K562 (cell line): Measurements from ENCODE around the gene LTA4H. TPM values are rescaled to one million over a fixed set of nuclear protein-coding genes. Genes with fewer than 3 reads are reported as not detected.

Experiments used
- ATAC-seq: fragments of 200-7000 bp; cut with Tn5 transposase; 3 replicates; pipeline ENCODE4 v1.9.1; 2020; ENCODE audit warnings: moderate library complexity
- BruUV-seq: library from RNA; stranded (reverse); fragments of 400-500 nt; replicated peaks from 2 replicates; lab custom pipeline; 2021; lab: Mats Ljungman, UMichigan
- CTCF ChIA-PET: fragments of 300-600 bp; formaldehyde crosslinking; extraction: SDS; loops from one replicate; lab custom pipeline; 2021; ENCODE audit warnings: low intra/inter-chr PET ratio; lab: Yijun Ruan, JAX
- POLR2A ChIA-PET: fragments of 300-600, 350-650 bp; sonication (Branson Sonifier 250); formaldehyde crosslinking; extraction: SDS; loops from one replicate; lab custom pipeline; 2021; ENCODE audit warnings: antibody characterized with exemption, inconsistent platforms; lab: Yijun Ruan, JAX
- DNase-seq, 4 experiments: peaks; one replicate each; pipeline versions ENCODE4 v3.0.0 to v3.0.0-alpha.2; 2011 to 2018; ENCODE audit warnings: low spot score in 3 of 4, mixed read lengths in 3 of 4; ENCODE audit errors: extremely low read depth in 1 of 4
- FAIRE-seq: peaks from 2 replicates; lab custom pipeline; 2011; peaks lifted over from hg19 to GRCh38; lab: Jason Lieb, UNC
- H2AFZ ChIP-seq: 2 replicates; pipeline ENCODE4 v1.6.0; 2011; ENCODE audit warnings: low read depth, low read length, control low read depth, inconsistent platforms
- H3K27ac ChIP-seq: fragments of 200-600 bp; 3 replicates; pipeline ENCODE4 v1.8.0; 2011; ENCODE audit warnings: low read depth, mild to moderate bottlenecking, control low read depth, inconsistent platforms, low read length, moderate library complexity, mixed read lengths; ENCODE audit errors: extremely low read depth
- H3K27me3 ChIP-seq, 2 experiments: fragments of 300-600 bp in 1 of 2; 2 replicates in 1 of 2; 3 replicates in 1 of 2; pipeline versions ENCODE4 v1.6.0 to v1.8.0; 2011; ENCODE audit warnings: inconsistent platforms in 2 of 2, low read length in 2 of 2, mild to moderate bottlenecking in 1 of 2, mixed read lengths in 1 of 2, moderate library complexity in 1 of 2; ENCODE audit not compliant: control insufficient read depth in 2 of 2, insufficient read depth in 2 of 2
- H3K36me3 ChIP-seq: fragments of 300-600 bp; 3 replicates; pipeline ENCODE4 v1.8.0; 2011; ENCODE audit warnings: mild to moderate bottlenecking, low read length, inconsistent platforms; ENCODE audit not compliant: control insufficient read depth, insufficient read depth
- H3K4me1 ChIP-seq, 2 experiments: fragments of 200-600 bp in 1 of 2; replicated peaks in 1 of 2; 2 replicates in 1 of 2; 3 replicates in 1 of 2; pipeline versions ENCODE4 v1.5.1 to v1.8.0; 2011; ENCODE audit warnings: inconsistent platforms in 2 of 2, low read length in 2 of 2, mild to moderate bottlenecking in 1 of 2, mixed read lengths in 1 of 2, moderate library complexity in 1 of 2; ENCODE audit not compliant: control insufficient read depth in 2 of 2, insufficient read depth in 2 of 2
- H3K4me2 ChIP-seq: 2 replicates; pipeline ENCODE4 v1.6.1; 2011; ENCODE audit warnings: low read length, control low read depth, inconsistent platforms, mixed read lengths; ENCODE audit not compliant: insufficient read depth
- H3K4me3 ChIP-seq: fragments of 200-600 bp; sonication (generic), shearing (Covaris generic); 2 replicates; pipeline ENCODE4 v1.5.1; 2016; ENCODE audit warnings: control low read depth, inconsistent platforms
- H3K79me2 ChIP-seq: fragments of 200-600 bp; 3 replicates; pipeline ENCODE4 v1.8.0; 2011; ENCODE audit warnings: low read length, inconsistent platforms; ENCODE audit not compliant: control insufficient read depth, insufficient read depth
- H3K9ac ChIP-seq, 2 experiments: 2 replicates each; pipeline versions ENCODE4 v1.6.0 to v1.6.1; 2011; ENCODE audit warnings: low read depth in 2 of 2, low read length in 2 of 2, control low read depth in 1 of 2, inconsistent platforms in 1 of 2, mild to moderate bottlenecking in 1 of 2, mixed read lengths in 1 of 2; ENCODE audit not compliant: insufficient read depth in 1 of 2
- H3K9me1 ChIP-seq: one replicate; pipeline ENCODE4 v1.6.0; 2011; ENCODE audit warnings: inconsistent platforms, mild to moderate bottlenecking, low read length, moderate library complexity; ENCODE audit not compliant: control insufficient read depth, insufficient read depth
- H3K9me3 ChIP-seq: replicated peaks from 2 replicates; pipeline ENCODE4 v1.5.1; 2011; ENCODE audit warnings: low read depth, low read length, inconsistent platforms; ENCODE audit not compliant: control insufficient read depth, insufficient read depth
- H4K20me1 ChIP-seq: replicated peaks from 2 replicates; pipeline ENCODE4 v1.6.1; 2011; ENCODE audit warnings: low read length, inconsistent platforms, mixed read lengths; ENCODE audit not compliant: control insufficient read depth, insufficient read depth
- CHD1 ChIP-seq: fragments of 200-600 bp; sonication (generic); IDR thresholded peaks from one replicate; pipeline ENCODE4 v1.6.1; 2012; ENCODE audit warnings: mild to moderate bottlenecking, moderate library complexity, low read length, inconsistent platforms
- GTF2A2 ChIP-seq: IDR thresholded peaks from 2 replicates; pipeline ENCODE4 v1.6.1; 2016; ENCODE audit warnings: mild to moderate bottlenecking, missing genetic modification characterization, missing compliant biosample characterization
- MITF ChIP-seq: IDR thresholded peaks from 2 replicates; pipeline ENCODE4 v1.6.1; 2014; ENCODE audit warnings: antibody characterized with exemption
- NCOR1 ChIP-seq: fragments of 450-650 bp; IDR thresholded peaks from 2 replicates; pipeline ENCODE4 v1.6.1; 2016; ENCODE audit warnings: mild to moderate bottlenecking, moderate library complexity
- ZNF12 ChIP-seq: sonication (generic); formaldehyde crosslinking; IDR thresholded peaks from 2 replicates; pipeline ENCODE4 v1.4.0; 2020; ENCODE audit warnings: mild to moderate bottlenecking, missing genetic modification reagents
- ZNF239 ChIP-seq: fragments of 250-450 bp; sonication (Bioruptor Pico); IDR thresholded peaks from 2 replicates; pipeline ENCODE4 v1.4.0; 2020; ENCODE audit warnings: mild to moderate bottlenecking
- WGBS: fragments of 100-300 bp; shearing (Covaris generic); methylation state at CpG from one replicate; pipeline ENCODE4 v1.1.6; 2016; ENCODE audit warnings: low coverage, mixed read lengths; ENCODE audit not compliant: insufficient coverage; ENCODE audit errors: missing lambda C conversion rate; 5-methylcytosine and 5-hydroxymethylcytosine counted together
- in situ Hi-C: fragments of 300-500 bp; cut with MboI; formaldehyde crosslinking; loops from 4 replicates; pipeline ENCODE4 v1.15.0; 2018; ENCODE audit warnings: inconsistent platforms, mixed read lengths
- intact Hi-C: fragments of 100-400 bp; cut with micrococcal nuclease; formaldehyde crosslinking; loops from 2 replicates; pipeline ENCODE4 v1.14.2; 2022
- polyA plus RNA-seq, 8 experiments: library from polyadenylated mRNA; depleted of rRNA in 4 of 8; stranded (reverse) in 5 of 8; unstranded in 3 of 8; fragments of >200 nt; fragmentation: Nextera tagmentation in 2 of 8; fragmentation: Illumina TruSeq in 1 of 8; extraction: Ambion mirVana in 2 of 8; extraction: Trizol in 1 of 8; gene quantifications; 2 replicates each; pipeline versions ENCODE4 v1.2.1 to v1.2.3, GENCODE V29; 2011 to 2014; ENCODE audit warnings: inconsistent platforms in 1 of 8, missing spikeins in 1 of 8
- total RNA-seq, 7 experiments: library from RNA; depleted of rRNA in 6 of 7; stranded (reverse); fragments of >200 nt in 6 of 7; fragmentation: Illumina TruSeq in 2 of 7; extraction: Trizol in 2 of 7; gene quantifications; 2 replicates each; pipeline versions ENCODE4 v1.2.1 to v1.2.3, GENCODE V29; 2011 to 2021; ENCODE audit warnings: low replicate concordance in 1 of 7

The LTA4H gene
- total and polyA plus RNA-seq, 9 of the 15 experiments (the other 6 are each of a cell fraction or from before 2014, with no cell fraction given) = 25.2 to 58.1 (median 40.5) TPM

- no peaks in the 10 kb centered on the region for H3K9me3 ChIP-seq
- no peaks in the 10 kb centered on the region for H3K27me3 ChIP-seq
- H3K4me3 ChIP-seq = no peak overlapping the region
- DNase-seq (no peak), FAIRE-seq (no peak), ATAC-seq (no peak)
- no peaks in the 10 kb centered on the region for H3K79me2 ChIP-seq
- H3K36me3 ChIP-seq = no peaks in the 10 kb centered on the region
- ChIA-PET CTCF (no interaction called here), POLR2A (no interaction called here)
- H3K4me1 ChIP-seq = peaks cover 0 to 4% of the 10 kb centered on the region in 2 experiments; a peak in 1 of 5 replicates
- H2AFZ ChIP-seq = no peak overlapping the region
- no peaks in the 10 kb centered on the region for H3K9me1 ChIP-seq
- TF ChIP-seq GTF2A2 = no peak
- no peak for TF ChIP-seq NCOR1
- no peak for TF ChIP-seq ZNF239 (CRISPR knock-in tag)
- 58% methylated on average over 4 of the region's 4 CpGs for WGBS
- no peak overlapping the region for H3K4me2 ChIP-seq
- intact Hi-C loops (no loop called here), in situ Hi-C loops (no loop called here)
- H3K9ac ChIP-seq = no peak overlapping the region
- no peak overlapping the region for H3K27ac ChIP-seq
- no peaks in the 10 kb centered on the region for H4K20me1 ChIP-seq
- no TSS peak for BruUV-seq
Observed at GRCh38 chr12:96054244-96054610, 18.8 kb upstream of the LTA4H start.

- Histone ChIP-seq H3K27ac (no peak overlapping the region), H4K20me1 (no peaks in the 10 kb centered on the region), H3K79me2 (no peaks in the 10 kb centered on the region), H3K9me3 (no peaks in the 10 kb centered on the region), H3K27me3 (no peaks in the 10 kb centered on the region), H3K4me2 (no peak overlapping the region), H3K4me1 (peaks cover 0 to 8% of the 10 kb centered on the region in 2 experiments; a peak in 3 of 5 replicates), H3K4me3 (no peak overlapping the region), H3K9me1 (no peaks in the 10 kb centered on the region), H2AFZ (no peak overlapping the region), H3K9ac (no peak overlapping the region), H3K36me3 (no peaks in the 10 kb centered on the region)
- intact Hi-C loops = no loop called here
- WGBS = 25% methylated on average over 5 of the region's 5 CpGs
- ChIA-PET POLR2A (no interaction called here), CTCF (no interaction called here)
- DNase-seq (no peak), ATAC-seq (no peak), FAIRE-seq (no peak)
- TF ChIP-seq MITF (no peak), CHD1 (no peak), ZNF12 (peak; percentile 52; the same call in 1 of the 2 replicates)
- BruUV-seq = no TSS peak
- in situ Hi-C loops = no loop called here
Observed at GRCh38 chr12:96053476-96054243, 18.3 kb upstream of the LTA4H start.
